ENCODE data around the gene COG5.

COG5 gene

GRCh38 chr7:107467972-107468371 lies 95.7 kb downstream of the COG5 start:
- H3K27ac ChIP-seq = no peak overlapping the region
- no peaks in the 10 kb centered on the region for H3K36me3 ChIP-seq (ENCODE audit: control insufficient read depth, insufficient read depth, low read length)
- H3K4me1 ChIP-seq = no peaks in the 10 kb centered on the region
- H3K4me3 ChIP-seq (ENCODE audit: low read depth, low read length) = no peak overlapping the region
- no peak for TF ChIP-seq CTCF (IDR thresholded peaks at IDR 0.05)
- H2AFZ ChIP-seq = no peak overlapping the region
- H3K9ac ChIP-seq = no peak overlapping the region
- H3K27me3 ChIP-seq (ENCODE audit: control insufficient read depth, insufficient read depth, low read length) = no peaks in the 10 kb centered on the region
- no peaks in the 10 kb centered on the region for H3K79me2 ChIP-seq
- no peaks in the 10 kb centered on the region for H3K9me3 ChIP-seq (ENCODE audit: control insufficient read depth, low read length)
- no peak overlapping the region for H3K4me2 ChIP-seq (ENCODE audit: low read length)

DNA sequence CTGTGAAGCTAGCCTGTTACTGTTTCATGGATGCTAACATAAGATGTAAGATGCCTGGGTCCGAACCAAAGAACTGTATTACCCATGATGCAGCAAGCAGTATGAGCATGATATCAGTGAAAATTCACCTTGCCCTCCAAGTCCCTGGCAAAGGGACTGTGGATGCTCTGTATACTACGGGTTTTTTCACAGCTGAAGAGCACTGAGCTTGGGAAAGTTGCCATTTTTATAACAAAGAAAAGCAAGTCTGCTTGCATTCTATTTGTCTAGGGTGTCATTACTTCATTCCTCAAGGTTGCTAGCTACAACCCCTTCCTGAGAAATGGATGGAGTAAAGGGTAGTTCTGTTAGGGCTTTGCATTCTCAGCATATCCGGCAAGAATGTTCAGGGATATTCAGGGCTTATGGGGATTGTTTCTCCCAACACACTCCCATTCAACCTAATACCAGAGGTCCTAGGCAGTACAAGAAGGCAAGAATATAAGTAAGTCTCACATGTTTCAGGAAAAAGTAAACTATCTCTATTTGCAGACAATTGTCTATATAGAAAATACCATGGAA lies 99.0 kb downstream of the COG5 start:
- TF ChIP-seq CTCF (IDR thresholded peaks at IDR 0.05) = no peak
- no peaks in the 10 kb centered on the region for H3K36me3 ChIP-seq (ENCODE audit: control insufficient read depth, insufficient read depth, low read length)
- no peaks in the 10 kb centered on the region for H3K27me3 ChIP-seq (ENCODE audit: control insufficient read depth, insufficient read depth, low read length)
- no peak overlapping the region for H3K27ac ChIP-seq
- H2AFZ ChIP-seq = no peak overlapping the region
- H3K79me2 ChIP-seq = no peaks in the 10 kb centered on the region
- H3K9ac ChIP-seq = no peak overlapping the region
- H3K4me3 ChIP-seq (ENCODE audit: low read depth, low read length) = no peak overlapping the region
- H3K4me2 ChIP-seq (ENCODE audit: low read length) = no peak overlapping the region
- no peaks in the 10 kb centered on the region for H3K9me3 ChIP-seq (ENCODE audit: control insufficient read depth, low read length)
- no peaks in the 10 kb centered on the region for H3K4me1 ChIP-seq

DNA sequence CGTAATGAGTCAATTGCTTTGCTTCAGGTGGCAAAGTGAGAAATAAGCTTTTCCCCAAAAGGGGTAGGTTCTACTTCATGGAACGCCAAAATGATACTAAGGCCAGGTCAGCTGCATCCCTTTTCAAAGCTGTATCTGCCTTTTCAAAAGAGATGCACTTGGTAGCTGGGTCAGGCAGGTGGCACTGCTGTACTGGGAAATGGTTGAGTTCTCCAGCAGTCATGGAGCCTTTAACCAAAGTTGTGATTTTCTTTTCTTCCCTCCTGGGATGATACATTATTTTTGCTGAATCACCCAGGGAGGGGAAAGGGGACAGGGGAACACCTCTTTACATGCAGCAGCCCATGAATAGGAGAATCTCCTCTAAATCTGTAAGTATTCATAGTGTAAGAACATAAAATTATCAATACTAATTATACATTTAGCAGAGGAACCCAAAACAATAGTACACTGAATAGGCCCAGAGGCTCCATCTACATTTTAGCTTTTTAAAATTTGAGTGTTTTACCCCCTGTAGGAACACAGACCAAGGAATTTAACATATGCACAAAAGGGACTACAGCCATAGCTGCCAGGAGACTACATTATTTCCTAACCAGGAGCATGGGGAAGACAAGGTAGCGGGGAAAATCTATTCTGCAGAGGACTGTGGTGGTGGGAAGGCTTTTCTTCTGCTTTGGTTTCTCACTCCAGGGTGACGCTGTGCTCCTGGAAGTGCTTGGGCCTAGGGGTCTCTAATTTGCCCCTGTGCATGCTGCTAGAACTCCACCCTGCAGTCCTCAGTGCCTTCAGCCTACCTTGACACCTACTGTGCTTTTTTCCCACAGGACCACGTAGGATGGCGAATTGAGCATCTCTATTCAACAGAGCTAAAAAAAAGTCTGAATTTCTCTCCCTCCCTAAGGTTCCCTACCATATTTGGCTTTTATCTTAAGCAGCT lies 100.3 kb downstream of the COG5 start:
- TF ChIP-seq CTCF (IDR thresholded peaks at IDR 0.05) = peak; percentile 73
- Histone ChIP-seq H3K4me1 (no peaks in the 10 kb centered on the region), H3K79me2 (no peaks in the 10 kb centered on the region), H3K36me3 (ENCODE audit: control insufficient read depth, insufficient read depth, low read length) (no peaks in the 10 kb centered on the region), H3K9ac (no peak overlapping the region), H3K9me3 (ENCODE audit: control insufficient read depth, low read length) (no peaks in the 10 kb centered on the region), H3K27me3 (ENCODE audit: control insufficient read depth, insufficient read depth, low read length) (no peaks in the 10 kb centered on the region), H3K4me3 (ENCODE audit: low read depth, low read length) (no peak overlapping the region), H3K4me2 (ENCODE audit: low read length) (no peak overlapping the region), H2AFZ (no peak overlapping the region), H3K27ac (no peak overlapping the region)

DNA sequence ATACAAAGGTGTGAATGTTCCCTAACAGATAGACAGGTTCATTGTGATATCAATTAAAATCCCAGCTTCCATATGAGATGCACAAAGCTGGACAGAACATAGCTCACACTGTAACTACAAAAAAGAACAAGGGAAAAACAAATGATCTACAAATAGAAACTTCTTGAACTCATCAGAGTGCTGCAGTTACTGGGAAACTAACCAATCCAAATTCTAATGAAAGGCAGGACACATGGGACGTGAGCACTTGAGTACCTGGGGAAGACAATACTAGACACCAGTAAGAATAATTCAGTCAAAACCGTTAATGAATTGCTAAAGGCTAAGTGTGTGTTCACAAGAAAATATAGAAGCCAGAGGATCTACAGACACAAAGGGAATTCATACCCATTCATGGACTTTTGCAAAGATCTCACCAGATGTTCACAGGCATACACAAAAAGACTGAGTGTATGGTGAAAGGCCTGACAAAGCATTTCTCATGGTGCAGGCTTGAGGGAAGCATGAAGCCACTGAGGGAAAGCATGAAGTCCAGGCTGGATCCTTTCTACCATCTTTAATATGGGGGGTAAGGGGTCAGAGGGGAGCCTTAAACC lies 101.7 kb downstream of the COG5 start:
- Histone ChIP-seq H3K9ac (no peak overlapping the region), H3K4me2 (ENCODE audit: low read length) (no peak overlapping the region), H3K4me3 (ENCODE audit: low read depth, low read length) (no peak overlapping the region), H3K4me1 (no peaks in the 10 kb centered on the region), H3K9me3 (ENCODE audit: control insufficient read depth, low read length) (no peaks in the 10 kb centered on the region), H3K27ac (no peak overlapping the region), H3K36me3 (ENCODE audit: control insufficient read depth, insufficient read depth, low read length) (no peaks in the 10 kb centered on the region), H3K27me3 (ENCODE audit: control insufficient read depth, insufficient read depth, low read length) (no peaks in the 10 kb centered on the region), H3K79me2 (no peaks in the 10 kb centered on the region), H2AFZ (no peak overlapping the region)
- no peak for TF ChIP-seq CTCF (IDR thresholded peaks at IDR 0.05)

Measured in parathyroid adenoma (tissue), 2 donors.